Measurements from ENCODE around the gene PGLYRP4. TPM values are rescaled to one million over a fixed set of nuclear protein-coding genes. Genes with fewer than 3 reads are reported as not detected.

PGLYRP4 gene
- total RNA-seq, 1 experiment from 2014 or later, result not detected

- CTCF ChIA-PET, result interaction anchor here (0.6 to 4.0 kb wide), 11 partner anchors 9 to 270 kb away, joined by 3 to 32 read pairs (median 5); partner anchors contain the start of genes PGLYRP4 and S100A13
Measured at GRCh38 chr1:153357076-153357852, 8.6 kb upstream of the PGLYRP4 start.

GRCh38 chr1:153356392-153357075 lies 7.9 kb upstream of the PGLYRP4 start:
- Mint-ChIP-seq H3K4me3 (no peak overlapping the region), H3K27me3 (ENCODE audit: low read depth) (no peaks in the 10 kb centered on the region), H3K9me3 (no peaks in the 10 kb centered on the region), H3K27ac (no peak overlapping the region), H3K36me3 (no peaks in the 10 kb centered on the region), H3K4me1 (peaks cover 6% of the 10 kb centered on the region; the same call in 1 of the 2 replicates)
- ChIA-PET CTCF (interaction anchor here (0.9 to 4.9 kb wide), 24 partner anchors 8 to 271 kb away, joined by 3 to 169 read pairs (median 8); partner anchors contain the start of genes PGLYRP4 and S100A13), POLR2A (no interaction called here)
- no peak for TF ChIP-seq NR1H2 (CRISPR knock-in tag; IDR thresholded peaks at IDR 0.05)
- no peak for TF ChIP-seq E2F4 (CRISPR knock-in tag; IDR thresholded peaks at IDR 0.05; ENCODE audit: borderline replicate concordance, low read depth)
- no peak for TF ChIP-seq ESRRA (CRISPR knock-in tag; IDR thresholded peaks at IDR 0.05; ENCODE audit: borderline replicate concordance)
- no peak for TF ChIP-seq OVOL2 (CRISPR knock-in tag; IDR thresholded peaks at IDR 0.05; ENCODE audit: borderline replicate concordance)
- TF ChIP-seq E2F1 (CRISPR knock-in tag; IDR thresholded peaks at IDR 0.05), result no peak
- ATAC-seq (no peak), DNase-seq (ENCODE audit: low spot score) (no peak)

More at GRCh38 chr1:153357076-153357852, 8.6 kb upstream of the PGLYRP4 start:
- Mint-ChIP-seq H3K4me1 (peaks cover 6% of the 10 kb centered on the region; the same call in 1 of the 2 replicates), H3K9me3 (no peaks in the 10 kb centered on the region), H3K27ac (no peak overlapping the region), H3K36me3 (no peaks in the 10 kb centered on the region), H3K4me3 (no peak overlapping the region), H3K27me3 (ENCODE audit: low read depth) (no peaks in the 10 kb centered on the region)
- DNase-seq (ENCODE audit: low spot score) (no peak), ATAC-seq (no peak)
- POLR2A ChIA-PET, result no interaction called here
- TF ChIP-seq FOXP1 (CRISPR knock-in tag; IDR thresholded peaks at IDR 0.05; ENCODE audit: borderline replicate concordance) (no peak), ZNF232 (CRISPR knock-in tag; IDR thresholded peaks at IDR 0.05) (no peak), USF2 (CRISPR knock-in tag; IDR thresholded peaks at IDR 0.05) (no peak), PRRX2 (CRISPR knock-in tag; IDR thresholded peaks at IDR 0.05) (no peak), TEAD4 (CRISPR knock-in tag; IDR thresholded peaks at IDR 0.05) (no peak), ZNF219 (CRISPR knock-in tag; IDR thresholded peaks at IDR 0.05; ENCODE audit: borderline replicate concordance) (no peak)

- Mint-ChIP-seq H3K27me3 (ENCODE audit: low read depth) (0 out of 2 replicates have a peak, but pooled peaks cover 5% of the 10 kb centered on the region), H3K9me3 (no peaks in the 10 kb centered on the region), H3K4me3 (no peak overlapping the region), H3K27ac (no peak overlapping the region), H3K4me1 (peaks cover 6% of the 10 kb centered on the region; the same call in 1 of the 2 replicates), H3K36me3 (no peaks in the 10 kb centered on the region)
- CTCF ChIA-PET, result interaction anchor here (0.6 to 4.9 kb wide), 52 partner anchors 9 to 630 kb away, joined by 3 to 169 read pairs (median 5); partner anchors contain the start of genes CHTOP, PGLYRP3, RAB13 and S100A13
- POLR2A ChIA-PET, result no interaction called here
- ATAC-seq, result peak; percentile 87
- peak; percentile 80 for DNase-seq (ENCODE audit: low spot score)
- TF ChIP-seq STAT6 (CRISPR knock-in tag; conservative IDR thresholded peaks at IDR 0.05; ENCODE audit: low read depth) (no peak), TEAD1 (CRISPR knock-in tag; IDR thresholded peaks at IDR 0.05) (no peak), SMAD3 (CRISPR knock-in tag; IDR thresholded peaks at IDR 0.05; ENCODE audit: borderline replicate concordance) (no peak), ETV6 (CRISPR knock-in tag; IDR thresholded peaks at IDR 0.05) (no peak), CREB1 (CRISPR knock-in tag; IDR thresholded peaks at IDR 0.05) (no peak), MLX (CRISPR knock-in tag; IDR thresholded peaks at IDR 0.05) (no peak), ZNF396 (CRISPR knock-in tag; IDR thresholded peaks at IDR 0.05; ENCODE audit: borderline replicate concordance) (no peak), OVOL2 (CRISPR knock-in tag; IDR thresholded peaks at IDR 0.05; ENCODE audit: borderline replicate concordance) (no peak), CTCF (IDR thresholded peaks at IDR 0.05) (no peak; the same call in 1 of the 2 replicates), NR2C2 (CRISPR knock-in tag; IDR thresholded peaks at IDR 0.05) (no peak)
Measured at GRCh38 chr1:153355445-153356071, 6.9 kb upstream of the PGLYRP4 start.
